Adrenal gland (tissue), 5 donors: ENCODE measurements around the gene PGR.

Experiments used
- POLR2A ChIP-seq, 2 donors: fragments of 450-650 bp; IDR thresholded peaks; one replicate each; pipeline ENCODE4 v1.6.1; 2017; ENCODE audit warnings: antibody characterized with exemption in 2 of 2, mild to moderate bottlenecking in 2 of 2, moderate library complexity in 1 of 2
- TF ChIP-seq, protein P1 (sequence below), 6 experiments: fragments of 450-650 bp in 4 of 6; fragments of 200-600 bp in 2 of 6; sonication (generic) in 1 of 6; IDR thresholded peaks; 1 replicate in 5 of 6; 2 replicates in 1 of 6; pipeline versions ENCODE4 v1.5.1 to v1.8.0; 2016 to 2021; ENCODE audit warnings: antibody characterized with exemption in 6 of 6, mild to moderate bottlenecking in 2 of 6, moderate library complexity in 1 of 6
- donor health status: DM: no; HTN: no; CAD: no.

DNA sequence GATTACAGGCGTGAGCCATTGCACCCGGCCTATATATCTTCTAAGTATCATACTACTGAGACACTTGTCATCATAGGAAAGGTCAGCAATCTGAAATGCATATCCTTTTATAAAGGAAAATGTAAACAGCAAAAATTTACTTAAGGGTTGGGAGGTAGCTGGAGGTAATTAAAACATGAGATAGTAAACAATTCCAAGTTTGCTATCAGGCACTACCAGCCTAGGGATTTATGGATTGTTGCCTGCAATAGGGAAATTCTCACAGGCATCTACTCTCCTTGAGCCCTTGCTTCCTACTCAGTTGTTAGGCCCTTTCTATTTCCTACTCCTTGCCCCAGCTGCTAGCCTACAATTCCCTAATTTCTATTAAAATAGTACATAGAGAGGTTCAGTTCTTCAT, 16.1 kb downstream of the PGR start:
- TF ChIP-seq, protein P1, sequence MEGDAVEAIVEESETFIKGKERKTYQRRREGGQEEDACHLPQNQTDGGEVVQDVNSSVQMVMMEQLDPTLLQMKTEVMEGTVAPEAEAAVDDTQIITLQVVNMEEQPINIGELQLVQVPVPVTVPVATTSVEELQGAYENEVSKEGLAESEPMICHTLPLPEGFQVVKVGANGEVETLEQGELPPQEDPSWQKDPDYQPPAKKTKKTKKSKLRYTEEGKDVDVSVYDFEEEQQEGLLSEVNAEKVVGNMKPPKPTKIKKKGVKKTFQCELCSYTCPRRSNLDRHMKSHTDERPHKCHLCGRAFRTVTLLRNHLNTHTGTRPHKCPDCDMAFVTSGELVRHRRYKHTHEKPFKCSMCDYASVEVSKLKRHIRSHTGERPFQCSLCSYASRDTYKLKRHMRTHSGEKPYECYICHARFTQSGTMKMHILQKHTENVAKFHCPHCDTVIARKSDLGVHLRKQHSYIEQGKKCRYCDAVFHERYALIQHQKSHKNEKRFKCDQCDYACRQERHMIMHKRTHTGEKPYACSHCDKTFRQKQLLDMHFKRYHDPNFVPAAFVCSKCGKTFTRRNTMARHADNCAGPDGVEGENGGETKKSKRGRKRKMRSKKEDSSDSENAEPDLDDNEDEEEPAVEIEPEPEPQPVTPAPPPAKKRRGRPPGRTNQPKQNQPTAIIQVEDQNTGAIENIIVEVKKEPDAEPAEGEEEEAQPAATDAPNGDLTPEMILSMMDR (IDR thresholded peaks at IDR 0.05), result no peak
- TF ChIP-seq POLR2A (IDR thresholded peaks at IDR 0.05), result no peak
